Measurements from ENCODE around the gene TAF3.

Gene TAF3

GRCh38 chr10:8047452-8048280 lies 229.4 kb downstream of the TAF3 start:
- DNase-seq (ENCODE audit: low read depth in 2 of 2): no peak

GRCh38 chr10:8048281-8049008 lies 230.1 kb downstream of the TAF3 start:
- no peak for DNase-seq (ENCODE audit: low read depth in 2 of 2)

GRCh38 chr10:8049045-8049864 lies 230.9 kb downstream of the TAF3 start:
- no peak for DNase-seq (ENCODE audit: low read depth in 2 of 2)

GRCh38 chr10:8049865-8050555 lies 231.7 kb downstream of the TAF3 start:
- DNase-seq (ENCODE audit: low read depth in 2 of 2): no peak

- no peak for DNase-seq (ENCODE audit: low read depth in 2 of 2)
These were observed 232.3 kb downstream of the TAF3 start for GRCh38 chr10:8050556-8051108.

GRCh38 chr10:8051109-8051821 lies 233.0 kb downstream of the TAF3 start:
- no peak for DNase-seq (ENCODE audit: low read depth in 2 of 2)

- DNase-seq (ENCODE audit: low read depth in 2 of 2): no peak
These were observed 233.5 kb downstream of the TAF3 start for GRCh38 chr10:8051851-8052257.

- DNase-seq (ENCODE audit: low read depth in 2 of 2): no peak
These were observed 234.1 kb downstream of the TAF3 start for GRCh38 chr10:8052341-8052955.

- DNase-seq (ENCODE audit: low read depth in 2 of 2): no peak
These were observed 234.7 kb downstream of the TAF3 start for GRCh38 chr10:8052956-8053445.

GRCh38 chr10:8053446-8054243 lies 235.3 kb downstream of the TAF3 start:
- peak; percentile 43 to 48 for DNase-seq (ENCODE audit: low read depth in 2 of 2)

- no peak for DNase-seq (ENCODE audit: low read depth in 2 of 2)
These were observed 235.9 kb downstream of the TAF3 start for GRCh38 chr10:8054244-8054493.

- DNase-seq (ENCODE audit: low read depth in 2 of 2): no peak
These were observed 236.4 kb downstream of the TAF3 start, which contains the start of gene GATA3 for GRCh38 chr10:8054494-8055407. Gene GATA3 (plus strand): TSS chr10:8054688. CDS start chr10:8055656, 968 bp downstream.

GRCh38 chr10:8055420-8056349 lies 237.4 kb downstream of the TAF3 start:
- DNase-seq (ENCODE audit: low read depth in 2 of 2): no peak

- no peak for DNase-seq (ENCODE audit: low read depth in 2 of 2)
These were observed 238.1 kb downstream of the TAF3 start for GRCh38 chr10:8056378-8056777.

GRCh38 chr10:8056871-8057331 lies 238.6 kb downstream of the TAF3 start:
- DNase-seq (ENCODE audit: low read depth in 2 of 2): no peak

- no peak for DNase-seq (ENCODE audit: low read depth in 2 of 2)
These were observed 239.4 kb downstream of the TAF3 start for GRCh38 chr10:8057636-8058273.
